GM12891 (cell line): ENCODE data around the gene MKX.

Experiments used
- DNase-seq: peaks from one replicate; pipeline ENCODE4 v3.0.0; 2011; ENCODE audit warnings: low spot score; ENCODE audit not compliant: insufficient read length
- FAIRE-seq: peaks from 2 replicates; lab custom pipeline; 2011; peaks lifted over from hg19 to GRCh38; lab: Jason Lieb, UNC
- PAX5 ChIP-seq: IDR thresholded peaks from 2 replicates; pipeline ENCODE4 v1.6.1; 2011; ENCODE audit warnings: low read length, moderate library complexity, mild to moderate bottlenecking; ENCODE audit not compliant: insufficient read depth, severe bottlenecking
- POLR2A ChIP-seq: IDR thresholded peaks from 2 replicates; pipeline ENCODE4 v1.6.1; 2011; ENCODE audit warnings: low read depth, low read length, control low read depth
- POLR2AphosphoS5 ChIP-seq: IDR thresholded peaks from 2 replicates; pipeline ENCODE4 v1.6.1; 2011; ENCODE audit warnings: low read depth, low read length, control low read depth
- POU2F2 ChIP-seq: IDR thresholded peaks from 2 replicates; pipeline ENCODE4 v1.6.1; 2011; ENCODE audit warnings: low read depth, mild to moderate bottlenecking, control low read depth, low read length, moderate library complexity
- SPI1 ChIP-seq: IDR thresholded peaks from 2 replicates; pipeline ENCODE4 v1.6.1; 2011; ENCODE audit warnings: low read depth, low read length, control low read depth
- TAF1 ChIP-seq: IDR thresholded peaks from 2 replicates; pipeline ENCODE4 v1.6.1; 2011; ENCODE audit warnings: low read depth, low read length, control low read depth

Gene MKX

DNA sequence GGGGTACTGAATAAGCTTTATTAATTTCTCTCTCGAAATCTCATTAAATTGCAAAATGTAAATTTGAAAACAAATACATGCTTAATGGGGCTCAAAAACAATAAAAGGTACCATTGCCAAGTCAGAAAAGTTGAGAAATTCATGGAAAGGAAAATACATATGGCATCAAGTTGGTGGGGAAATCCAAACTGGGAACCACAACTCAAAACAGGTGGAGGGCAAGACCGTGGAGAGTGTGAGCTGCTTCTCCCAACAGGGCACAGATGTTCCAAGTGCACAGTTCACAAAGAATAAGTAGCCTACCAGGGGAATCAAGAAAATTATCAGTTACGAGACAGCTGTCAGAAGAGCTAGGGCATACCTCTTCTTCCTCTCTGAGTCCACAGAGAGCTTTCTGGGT, 26.6 kb downstream of the MKX start:
- DNase-seq = no peak
- FAIRE-seq = no peak
- TF ChIP-seq PAX5 = no peak
- TF ChIP-seq POLR2AphosphoS5 = no peak
- TF ChIP-seq POLR2A = no peak
- TF ChIP-seq TAF1 = no peak
- no peak for TF ChIP-seq SPI1
- no peak for TF ChIP-seq POU2F2

DNA sequence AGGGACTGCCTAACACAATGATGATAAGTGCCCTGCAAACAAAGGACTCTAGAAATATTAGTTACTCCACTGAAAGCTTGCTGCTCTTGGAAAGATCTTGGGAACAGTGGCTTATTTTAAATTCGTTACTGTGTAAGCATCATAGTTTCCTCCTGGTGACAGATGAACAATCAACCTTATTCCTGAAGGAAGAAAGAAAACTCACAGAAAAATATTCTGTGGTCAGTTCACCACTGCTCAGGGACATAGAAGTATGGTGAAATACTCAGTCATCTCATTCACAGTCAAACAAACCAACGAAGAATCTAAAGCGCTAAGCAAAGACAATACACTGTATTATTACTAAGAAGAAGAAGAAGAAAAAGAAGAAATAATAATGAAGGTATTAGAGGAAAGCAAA, 27.8 kb downstream of the MKX start:
- TF ChIP-seq POLR2AphosphoS5 (no peak), TAF1 (no peak), PAX5 (no peak)
- FAIRE-seq (no peak), DNase-seq (no peak)

DNA sequence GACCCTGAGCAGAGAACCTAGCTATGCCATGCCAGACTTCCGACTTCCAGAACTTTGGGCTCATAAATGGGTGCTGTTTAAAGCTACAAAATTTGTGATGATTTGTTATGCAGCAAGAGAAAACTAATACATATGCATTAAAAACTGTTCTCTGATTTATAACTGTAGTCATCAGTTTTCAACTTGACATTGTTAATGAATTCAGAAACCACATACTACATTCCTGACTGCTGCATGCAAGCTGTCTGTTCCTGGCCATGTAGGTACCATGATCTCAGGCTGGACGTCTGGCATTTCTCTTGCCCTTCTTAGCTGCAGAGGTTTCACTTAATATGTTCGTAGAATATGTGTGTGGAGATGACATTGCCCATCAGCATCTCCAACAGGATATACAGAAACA, 28.4 kb downstream of the MKX start:
- DNase-seq = no peak
- no peak for FAIRE-seq
- no peak for TF ChIP-seq PAX5
- no peak for TF ChIP-seq POLR2A
- TF ChIP-seq POU2F2 = no peak
- no peak for TF ChIP-seq SPI1

DNA sequence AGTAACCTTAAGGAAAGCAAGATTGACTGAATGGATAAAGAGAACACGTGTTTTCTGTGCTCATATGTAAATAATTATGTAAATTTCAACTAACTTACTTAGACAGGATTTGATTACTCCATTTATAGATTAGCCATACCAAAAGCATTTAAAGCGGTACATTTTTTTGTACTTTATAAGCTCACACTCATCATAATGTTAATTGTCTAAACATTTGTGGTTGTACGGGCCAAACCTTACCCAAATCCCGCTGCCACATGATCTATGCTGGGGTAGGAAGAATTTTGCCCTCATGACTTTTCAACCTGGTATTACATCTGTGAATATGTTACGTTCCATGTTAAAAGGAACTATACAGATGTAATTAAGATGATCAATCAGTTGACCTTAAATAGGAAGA, 29.1 kb downstream of the MKX start:
- TF ChIP-seq POLR2AphosphoS5 = no peak
- no peak for TF ChIP-seq TAF1
- no peak for TF ChIP-seq POLR2A
- TF ChIP-seq PAX5 = no peak
- no peak for TF ChIP-seq POU2F2
- TF ChIP-seq SPI1 = no peak
- FAIRE-seq (no peak), DNase-seq (no peak)

DNA sequence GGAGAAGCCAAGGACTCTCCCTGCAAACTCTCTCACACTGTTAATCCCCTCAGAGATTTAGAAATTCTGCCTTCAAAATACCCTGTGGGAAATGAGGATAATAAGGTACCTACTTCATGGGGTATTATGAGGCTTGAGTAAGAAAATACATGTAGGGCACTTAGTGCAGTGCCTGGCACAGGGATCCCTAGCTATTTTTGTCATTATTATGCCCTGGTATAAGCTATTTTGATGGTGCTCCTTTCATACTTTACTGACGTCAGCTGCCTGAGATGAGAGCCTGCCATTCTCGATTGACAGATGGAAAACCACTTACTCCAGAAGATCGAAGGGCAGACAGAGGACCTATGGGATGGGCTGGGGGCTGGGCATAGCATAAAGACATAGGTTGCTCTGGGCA, 30.1 kb downstream of the MKX start:
- DNase-seq (no peak), FAIRE-seq (no peak)
- TF ChIP-seq SPI1 = no peak
- TF ChIP-seq POLR2A = no peak
- TF ChIP-seq PAX5 = no peak
- no peak for TF ChIP-seq TAF1
- TF ChIP-seq POLR2AphosphoS5 = no peak
- no peak for TF ChIP-seq POU2F2

DNA sequence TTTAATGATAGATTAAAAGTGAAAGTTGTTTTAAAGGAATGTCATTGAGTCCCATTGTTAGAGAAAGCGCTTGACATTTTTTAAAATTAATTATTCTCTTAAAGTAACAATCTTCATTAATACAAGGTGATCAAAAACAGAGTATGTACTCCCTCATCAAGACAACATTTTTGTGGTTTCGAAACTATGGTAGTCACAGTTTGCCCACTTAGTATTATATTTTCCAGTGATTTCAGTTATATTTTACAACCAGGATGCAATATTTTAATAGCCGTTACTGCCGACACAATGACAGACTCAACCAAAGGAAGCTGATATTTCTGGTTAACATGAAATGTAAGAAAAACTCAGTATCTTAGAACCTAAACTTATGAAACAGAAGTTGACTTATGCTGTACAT, 31.3 kb downstream of the MKX start:
- DNase-seq (no peak), FAIRE-seq (no peak)
- no peak for TF ChIP-seq POU2F2
- no peak for TF ChIP-seq TAF1
- TF ChIP-seq POLR2A = no peak
- TF ChIP-seq POLR2AphosphoS5 = no peak
- TF ChIP-seq SPI1 = no peak
- TF ChIP-seq PAX5 = no peak

DNA sequence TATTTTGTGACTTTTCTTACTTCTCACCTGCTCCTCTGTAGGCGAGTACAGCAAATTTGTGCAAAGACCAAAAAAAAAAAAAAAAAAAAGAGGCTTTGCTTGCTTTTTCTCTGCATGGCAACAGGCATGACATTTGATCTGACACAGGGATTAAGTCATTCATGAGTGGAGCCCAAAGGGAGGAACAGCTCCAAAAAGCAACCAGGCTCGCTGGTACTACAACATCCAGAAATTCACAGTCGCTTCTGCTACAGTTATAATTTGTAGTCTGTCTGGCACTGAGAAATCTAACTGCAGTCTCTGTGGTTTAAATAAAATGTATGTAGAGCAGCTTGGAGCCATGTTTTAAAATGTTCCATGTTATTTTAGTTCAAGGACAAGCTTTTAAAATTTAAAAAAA, 31.7 kb downstream of the MKX start:
- DNase-seq (no peak), FAIRE-seq (no peak)
- no peak for TF ChIP-seq PAX5
- no peak for TF ChIP-seq POLR2AphosphoS5
- no peak for TF ChIP-seq POLR2A
- TF ChIP-seq SPI1 = no peak
- TF ChIP-seq TAF1 = no peak
- TF ChIP-seq POU2F2 = no peak

DNA sequence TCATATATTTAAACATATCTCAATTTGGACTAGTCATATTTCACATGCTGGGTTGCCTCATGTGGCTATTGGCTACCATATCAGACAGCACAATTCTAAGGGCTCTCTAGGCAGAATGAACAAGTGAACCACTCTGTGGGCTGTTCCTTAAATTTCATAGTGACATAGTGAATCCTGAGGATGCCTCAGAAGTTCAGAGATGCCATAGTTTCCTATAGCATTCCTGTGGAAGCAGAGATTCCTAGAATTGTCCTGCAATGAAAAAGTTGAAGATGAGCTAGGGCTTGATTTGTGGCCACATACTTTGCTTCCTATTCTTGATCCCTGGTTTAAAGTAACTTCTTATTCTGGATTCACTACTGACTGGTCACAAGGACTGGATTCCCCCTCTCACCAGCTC, 35.6 kb downstream of the MKX start:
- no peak for TF ChIP-seq PAX5
- no peak for TF ChIP-seq SPI1
- TF ChIP-seq TAF1 = no peak
- TF ChIP-seq POU2F2 = no peak
- no peak for TF ChIP-seq POLR2AphosphoS5
- no peak for TF ChIP-seq POLR2A
- FAIRE-seq (no peak), DNase-seq (no peak)

DNA sequence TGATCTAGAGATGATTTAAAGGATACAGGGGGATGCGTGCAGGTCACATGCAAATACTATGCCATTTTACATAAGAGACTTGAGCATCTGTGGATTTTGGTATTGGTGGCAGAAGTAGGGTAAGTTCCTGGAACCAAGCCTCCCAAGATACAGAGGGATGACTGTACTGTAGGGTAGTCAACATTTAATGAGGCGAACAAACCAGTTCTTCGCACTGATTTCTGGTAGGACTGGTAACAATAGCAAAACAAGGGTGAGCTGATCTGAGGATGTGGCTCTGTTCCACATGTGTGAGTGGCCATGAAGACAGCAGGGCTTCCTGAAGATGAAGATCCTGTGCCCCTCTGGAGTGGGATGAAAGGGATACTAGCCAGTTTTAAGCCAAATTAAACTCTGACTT, 36.3 kb downstream of the MKX start:
- no peak for DNase-seq
- TF ChIP-seq POU2F2 = no peak
- TF ChIP-seq POLR2A = no peak
- no peak for TF ChIP-seq TAF1
- TF ChIP-seq PAX5 = no peak
- TF ChIP-seq SPI1 = no peak
- FAIRE-seq = no peak

DNA sequence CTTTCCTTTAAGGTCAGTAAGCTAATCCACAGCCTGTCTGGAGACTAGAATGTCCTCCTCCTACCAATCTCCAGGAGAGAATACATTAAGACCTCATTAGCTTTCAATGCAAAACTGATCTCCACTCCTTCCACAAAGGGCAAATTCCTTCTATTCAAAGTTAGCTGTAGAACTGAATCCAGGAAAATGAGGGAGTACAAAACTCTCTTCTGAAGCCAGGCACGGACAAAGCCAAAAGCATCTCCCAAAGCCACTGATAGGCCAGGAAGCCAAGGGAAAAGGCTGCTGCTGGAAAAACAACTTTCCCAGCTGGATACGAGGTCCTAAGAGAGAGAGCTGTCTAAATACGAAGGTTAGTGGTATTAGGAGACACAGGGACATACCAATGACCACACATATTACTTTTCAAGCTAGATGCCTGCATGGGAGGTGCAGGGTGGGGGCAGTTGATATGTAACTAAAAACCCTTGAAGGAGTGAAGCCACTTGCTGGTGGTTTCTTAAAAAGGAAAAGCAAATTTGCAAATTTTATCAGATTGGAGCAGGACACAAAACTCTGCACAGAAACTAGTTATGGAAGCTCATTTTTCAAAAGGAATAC, 43.6 kb downstream of the MKX start:
- DNase-seq (no peak), FAIRE-seq (no peak)
- no peak for TF ChIP-seq TAF1
- TF ChIP-seq SPI1 = no peak
- TF ChIP-seq PAX5 = no peak
- TF ChIP-seq POU2F2 = no peak
- TF ChIP-seq POLR2A = no peak
- TF ChIP-seq POLR2AphosphoS5 = no peak
